HEK293 (cell line): ENCODE measurements around the gene TSPEAR.

Experiments used
- CTCF ChIA-PET: fragments of 350-600 bp; formaldehyde crosslinking; extraction: SDS; loops from one replicate; lab custom pipeline; 2021; ENCODE audit warnings: antibody characterized with exemption; lab: Yijun Ruan, JAX
- POLR2A ChIA-PET: fragments of 300-600 bp; formaldehyde crosslinking; extraction: SDS; loops from one replicate; lab custom pipeline; 2020; ENCODE audit warnings: antibody characterized with exemption, inconsistent platforms; lab: Yijun Ruan, JAX
- H3K27ac ChIP-seq: fragments of 200-500 bp; sonication (Bioruptor generic); 2 replicates; pipeline ENCODE4 v1.5.1; 2014; ENCODE audit warnings: low read depth, low read length, control low read depth, inconsistent platforms; ENCODE audit errors: extremely low read depth
- H3K36me3 ChIP-seq, 2 experiments: fragments of 200-500 bp in 1 of 2; sonication (Bioruptor generic) in 1 of 2; 1 replicate in 1 of 2; 2 replicates in 1 of 2; pipeline ENCODE4 v1.5.1; 2014 to 2017; ENCODE audit warnings: inconsistent platforms in 2 of 2, low read length in 2 of 2; ENCODE audit not compliant: control insufficient read depth in 2 of 2, insufficient read depth in 1 of 2
- H3K4me1 ChIP-seq: fragments of 200-500 bp; sonication (Bioruptor generic); 2 replicates; pipeline ENCODE4 v1.5.1; 2014; ENCODE audit warnings: mild to moderate bottlenecking, low read length, inconsistent platforms; ENCODE audit not compliant: control insufficient read depth, insufficient read depth
- H3K4me3 ChIP-seq: 2 replicates; pipeline ENCODE4 v1.5.1; 2011; ENCODE audit warnings: low read depth, mild to moderate bottlenecking, control low read depth, low read length, moderate library complexity
- H3K9me3 ChIP-seq: fragments of 200-500 bp; sonication (Bioruptor generic); 2 replicates; pipeline ENCODE4 v1.5.1; 2014; ENCODE audit warnings: low read depth, low read length, inconsistent platforms; ENCODE audit not compliant: control insufficient read depth, insufficient read depth
- BCL11B ChIP-seq: fragments of 450-650 bp; formaldehyde crosslinking; IDR thresholded peaks from 2 replicates; pipeline ENCODE4 v1.5.1; 2016; ENCODE audit warnings: low read depth, missing biosample characterization, missing genetic modification characterization
- EGR2 ChIP-seq: fragments of 450-650 bp; formaldehyde crosslinking; IDR thresholded peaks from 2 replicates; pipeline ENCODE4 v1.5.1; 2016; ENCODE audit warnings: low read depth, missing biosample characterization, missing genetic modification characterization
- GLI2 ChIP-seq: fragments of 450-650 bp; formaldehyde crosslinking; IDR thresholded peaks from 2 replicates; pipeline ENCODE4; 2017; ENCODE audit warnings: missing biosample characterization, missing genetic modification characterization, low read depth, borderline replicate concordance
- KLF9 ChIP-seq: fragments of 450-650 bp; formaldehyde crosslinking; IDR thresholded peaks from 2 replicates; pipeline ENCODE4 v1.5.1; 2016; ENCODE audit warnings: missing biosample characterization, missing genetic modification characterization, low read depth
- SETDB1 ChIP-seq: IDR thresholded peaks from one replicate; pipeline ENCODE4 v1.6.1; 2017; ENCODE audit warnings: mild to moderate bottlenecking, low read length, moderate library complexity, mixed read lengths; ENCODE audit not compliant: insufficient read length
- TRIM28 ChIP-seq: IDR thresholded peaks from 2 replicates; pipeline ENCODE4 v1.6.1; 2011; ENCODE audit warnings: low read length, control low read depth, borderline replicate concordance
- ZBTB1 ChIP-seq: fragments of 450-650 bp; formaldehyde crosslinking; IDR thresholded peaks from 2 replicates; pipeline ENCODE4 v1.5.1; 2016; ENCODE audit warnings: missing biosample characterization, missing genetic modification characterization
- ZBTB48 ChIP-seq: fragments of 450-650 bp; formaldehyde crosslinking; IDR thresholded peaks from 2 replicates; pipeline ENCODE4 v1.5.1; 2016; ENCODE audit warnings: missing biosample characterization, missing genetic modification characterization
- ZBTB8A ChIP-seq: fragments of 450-650 bp; formaldehyde crosslinking; IDR thresholded peaks from 2 replicates; pipeline ENCODE4 v1.5.1; 2016; ENCODE audit warnings: missing biosample characterization, missing genetic modification characterization
- ZFHX2 ChIP-seq: fragments of 450-650 bp; formaldehyde crosslinking; conservative IDR thresholded peaks from 2 replicates; pipeline ENCODE4 v1.5.1; 2016; ENCODE audit warnings: missing biosample characterization, missing genetic modification characterization
- ZFP37 ChIP-seq: fragments of 450-650 bp; formaldehyde crosslinking; IDR thresholded peaks from 2 replicates; pipeline ENCODE4 v1.5.1; 2016; ENCODE audit warnings: missing biosample characterization, missing genetic modification characterization
- ZNF121 ChIP-seq: fragments of 450-650 bp; formaldehyde crosslinking; IDR thresholded peaks from 2 replicates; pipeline ENCODE4 v1.5.1; 2016; ENCODE audit warnings: missing biosample characterization, missing genetic modification characterization
- ZNF2 ChIP-seq: fragments of 450-650 bp; formaldehyde crosslinking; IDR thresholded peaks from 2 replicates; pipeline ENCODE4 v1.5.1; 2016; ENCODE audit warnings: missing biosample characterization, missing genetic modification characterization
- ZNF202 ChIP-seq: fragments of 450-650 bp; formaldehyde crosslinking; IDR thresholded peaks from 2 replicates; pipeline ENCODE4 v1.5.1; 2016; ENCODE audit warnings: missing biosample characterization, missing genetic modification characterization, borderline replicate concordance
- ZNF37A ChIP-seq: fragments of 450-650 bp; IDR thresholded peaks from 2 replicates; pipeline ENCODE4 v1.5.1; 2018; ENCODE audit warnings: missing biosample characterization, missing genetic modification characterization
- ZNF548 ChIP-seq: fragments of 450-650 bp; formaldehyde crosslinking; IDR thresholded peaks from 2 replicates; pipeline ENCODE4 v1.5.1; 2016; ENCODE audit warnings: missing biosample characterization, missing genetic modification characterization
- ZNF560 ChIP-seq: fragments of 450-650 bp; formaldehyde crosslinking; IDR thresholded peaks from 2 replicates; pipeline ENCODE4 v1.5.1; 2017; ENCODE audit warnings: missing biosample characterization, missing genetic modification characterization, borderline replicate concordance
- ZNF596 ChIP-seq: fragments of 450-650 bp; IDR thresholded peaks from 2 replicates; pipeline ENCODE4 v1.5.0; 2018; ENCODE audit warnings: missing biosample characterization, mild to moderate bottlenecking, missing genetic modification characterization, moderate library complexity
- ZNF610 ChIP-seq: fragments of 450-650 bp; formaldehyde crosslinking; IDR thresholded peaks from 2 replicates; pipeline ENCODE4 v1.5.1; 2016; ENCODE audit warnings: missing biosample characterization, missing genetic modification characterization, borderline replicate concordance
- ZNF76 ChIP-seq: fragments of 450-650 bp; formaldehyde crosslinking; IDR thresholded peaks from 2 replicates; pipeline ENCODE4; 2016; ENCODE audit warnings: low read depth, missing biosample characterization, missing genetic modification characterization, borderline replicate concordance
- ZNF776 ChIP-seq: fragments of 450-650 bp; formaldehyde crosslinking; IDR thresholded peaks from 2 replicates; pipeline ENCODE4 v1.5.0; 2017; ENCODE audit warnings: missing biosample characterization, missing genetic modification characterization, borderline replicate concordance
- ZNF791 ChIP-seq: fragments of 450-650 bp; formaldehyde crosslinking; IDR thresholded peaks from 2 replicates; pipeline ENCODE4 v1.5.1; 2016; ENCODE audit warnings: missing biosample characterization, missing genetic modification characterization
- ZNF843 ChIP-seq: fragments of 450-650 bp; formaldehyde crosslinking; IDR thresholded peaks from 2 replicates; pipeline ENCODE4 v1.5.1; 2016; ENCODE audit warnings: missing biosample characterization, missing genetic modification characterization
- TF ChIP-seq, protein P1 (sequence below): fragments of 450-650 bp; formaldehyde crosslinking; IDR thresholded peaks from 2 replicates; pipeline ENCODE4 v1.5.1; 2016; ENCODE audit warnings: missing biosample characterization, missing genetic modification characterization

The TSPEAR gene

GRCh38 chr21:44706026-44706705 is 5.2 kb downstream of the TSPEAR start:
- H3K4me3 ChIP-seq, result no peak overlapping the region
- no peaks in the 10 kb centered on the region for H3K9me3 ChIP-seq

DNA sequence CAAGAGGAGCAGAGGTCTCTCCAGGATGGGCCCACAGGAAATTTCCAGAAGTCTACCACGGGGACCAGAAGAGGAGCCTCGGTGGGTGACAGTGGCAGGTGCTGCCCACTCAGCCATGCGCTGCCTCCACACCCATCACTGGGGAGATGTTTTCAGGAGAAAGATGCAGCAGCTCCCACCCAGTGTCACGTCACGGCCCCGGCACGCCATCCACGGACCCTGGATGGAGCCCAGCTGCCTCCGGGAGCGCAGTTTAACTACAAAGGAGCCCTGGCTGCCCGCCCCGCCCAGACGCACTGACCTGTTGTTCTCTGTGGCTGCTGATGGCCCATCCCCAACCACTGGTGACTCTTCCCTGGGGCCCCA is 6.8 kb downstream of the TSPEAR start:
- Histone ChIP-seq H3K9me3 (no peaks in the 10 kb centered on the region), H3K4me1 (peaks cover 4% of the 10 kb centered on the region; the same call in 1 of the 2 replicates), H3K27ac (no peak overlapping the region), H3K4me3 (no peak overlapping the region), H3K36me3 (no peaks in the 10 kb centered on the region)
- no peak for TF ChIP-seq ZBTB8A (tag by site-specific recombination)
- no peak for TF ChIP-seq ZNF560 (tag by site-specific recombination)
- TF ChIP-seq ZBTB1 (tag by site-specific recombination), result no peak
- TF ChIP-seq ZNF76 (tag by site-specific recombination), result no peak
- TF ChIP-seq ZNF596, result no peak
- TF ChIP-seq GLI2 (tag by site-specific recombination), result no peak
- no peak for TF ChIP-seq ZBTB48 (tag by site-specific recombination)
- TF ChIP-seq ZNF610 (tag by site-specific recombination), result no peak
- TF ChIP-seq ZNF843 (tag by site-specific recombination), result no peak
- no peak for TF ChIP-seq BCL11B (tag by site-specific recombination)
- no peak for TF ChIP-seq ZNF791 (tag by site-specific recombination)
- TF ChIP-seq ZNF776, result no peak
- no peak for TF ChIP-seq ZNF121 (tag by site-specific recombination)
- TF ChIP-seq ZNF202 (tag by site-specific recombination), result no peak
- TF ChIP-seq EGR2 (tag by site-specific recombination), result no peak
- TF ChIP-seq ZNF548 (tag by site-specific recombination), result no peak
- TF ChIP-seq ZNF37A (tag by site-specific recombination), result no peak
- TF ChIP-seq TRIM28, result no peak
- TF ChIP-seq SETDB1, result no peak
- ChIA-PET POLR2A (no interaction called here), CTCF (no interaction called here)

More at GRCh38 chr21:44706026-44706705, 5.2 kb downstream of the TSPEAR start:
- POLR2A ChIA-PET, result no interaction called here
- CTCF ChIA-PET, result no interaction called here
- Histone ChIP-seq H3K36me3 (no peaks in the 10 kb centered on the region), H3K4me1 (peaks cover 6% of the 10 kb centered on the region; the same call in 1 of the 2 replicates)
- TF ChIP-seq ZFHX2 (tag by site-specific recombination) (peak; percentile 97), EGR2 (tag by site-specific recombination) (peak; percentile 94), ZNF2 (tag by site-specific recombination) (no peak), KLF9 (tag by site-specific recombination) (0 out of 2 replicates have a peak, but pooled peaks have one; percentile 27)
- TF ChIP-seq, all 188 proteins: peak for 3
- no peak overlapping the region for H3K27ac ChIP-seq

GRCh38 chr21:44703731-44704635 is 7.4 kb downstream of the TSPEAR start:
- Histone ChIP-seq H3K4me1 (no peaks in the 10 kb centered on the region), H3K27ac (no peak overlapping the region), H3K4me3 (no peak overlapping the region), H3K9me3 (no peaks in the 10 kb centered on the region), H3K36me3 (no peaks in the 10 kb centered on the region)
- POLR2A ChIA-PET, result interaction anchor here (0.5 kb wide), 1 partner anchor 59 kb away, joined by 4 read pairs; no protein-coding TSS in a partner anchor
- CTCF ChIA-PET, result interaction anchor here (0.6 kb wide), 1 partner anchor 8 kb away, joined by 3 read pairs; no protein-coding TSS in a partner anchor
- TF ChIP-seq, protein P1, sequence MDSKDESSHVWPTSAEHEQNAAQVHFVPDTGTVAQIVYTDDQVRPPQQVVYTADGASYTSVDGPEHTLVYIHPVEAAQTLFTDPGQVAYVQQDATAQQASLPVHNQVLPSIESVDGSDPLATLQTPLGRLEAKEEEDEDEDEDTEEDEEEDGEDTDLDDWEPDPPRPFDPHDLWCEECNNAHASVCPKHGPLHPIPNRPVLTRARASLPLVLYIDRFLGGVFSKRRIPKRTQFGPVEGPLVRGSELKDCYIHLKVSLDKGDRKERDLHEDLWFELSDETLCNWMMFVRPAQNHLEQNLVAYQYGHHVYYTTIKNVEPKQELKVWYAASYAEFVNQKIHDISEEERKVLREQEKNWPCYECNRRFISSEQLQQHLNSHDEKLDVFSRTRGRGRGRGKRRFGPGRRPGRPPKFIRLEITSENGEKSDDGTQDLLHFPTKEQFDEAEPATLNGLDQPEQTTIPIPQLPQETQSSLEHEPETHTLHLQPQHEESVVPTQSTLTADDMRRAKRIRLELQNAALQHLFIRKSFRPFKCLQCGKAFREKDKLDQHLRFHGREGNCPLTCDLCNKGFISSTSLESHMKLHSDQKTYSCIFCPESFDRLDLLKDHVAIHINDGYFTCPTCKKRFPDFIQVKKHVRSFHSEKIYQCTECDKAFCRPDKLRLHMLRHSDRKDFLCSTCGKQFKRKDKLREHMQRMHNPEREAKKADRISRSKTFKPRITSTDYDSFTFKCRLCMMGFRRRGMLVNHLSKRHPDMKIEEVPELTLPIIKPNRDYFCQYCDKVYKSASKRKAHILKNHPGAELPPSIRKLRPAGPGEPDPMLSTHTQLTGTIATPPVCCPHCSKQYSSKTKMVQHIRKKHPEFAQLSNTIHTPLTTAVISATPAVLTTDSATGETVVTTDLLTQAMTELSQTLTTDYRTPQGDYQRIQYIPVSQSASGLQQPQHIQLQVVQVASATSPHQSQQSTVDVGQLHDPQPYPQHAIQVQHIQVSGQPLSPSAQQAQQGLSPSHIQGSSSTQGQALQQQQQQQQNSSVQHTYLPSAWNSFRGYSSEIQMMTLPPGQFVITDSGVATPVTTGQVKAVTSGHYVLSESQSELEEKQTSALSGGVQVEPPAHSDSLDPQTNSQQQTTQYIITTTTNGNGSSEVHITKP, result 0 out of 2 replicates have a peak, but pooled peaks have one; percentile 10
- no peak for TF ChIP-seq ZFP37 (tag by site-specific recombination)
- TF ChIP-seq, all 188 proteins: peak for 1
